Kidney (tissue), 14 donors: Measurements from ENCODE around the gene MALSU1. TPM values are rescaled to one million over a fixed set of nuclear protein-coding genes. Genes with fewer than 3 reads are reported as not detected.

Source experiments
- DNase-seq, 5 donors: peaks; one replicate each; pipeline ENCODE4 v3.0.0-alpha.2; 2013 to 2020
- FAIRE-seq: peaks from 2 replicates; lab custom pipeline; 2012; peaks lifted over from hg19 to GRCh38; lab: Jason Lieb, UNC
- H3K27ac ChIP-seq, 2 donors: one replicate each; pipeline ENCODE4 v1.7.0; 2013; ENCODE audit warnings: low read depth in 2 of 2, low read length in 2 of 2, inconsistent platforms in 1 of 2
- H3K27me3 ChIP-seq: one replicate; pipeline ENCODE4 v1.7.1; 2013; ENCODE audit warnings: low read length, inconsistent platforms; ENCODE audit not compliant: control insufficient read depth, insufficient read depth
- H3K36me3 ChIP-seq, 3 donors: one replicate each; pipeline versions ENCODE4 v1.7.0 to v1.7.1; 2013; ENCODE audit warnings: low read length in 3 of 3, control low read depth in 1 of 3, inconsistent platforms in 1 of 3; ENCODE audit not compliant: insufficient read depth in 3 of 3, control insufficient read depth in 2 of 3
- H3K4me1 ChIP-seq, 3 donors: one replicate each; pipeline versions ENCODE4 v1.7.0 to v1.7.1; 2013; ENCODE audit warnings: low read length in 3 of 3, inconsistent platforms in 1 of 3, low read depth in 1 of 3; ENCODE audit not compliant: control insufficient read depth in 2 of 3, insufficient read depth in 2 of 3
- H3K4me3 ChIP-seq, 3 donors: one replicate each; pipeline versions ENCODE4 v1.7.0 to v1.8.1; 2013; ENCODE audit warnings: low read length in 3 of 3, control low read depth in 1 of 3, inconsistent platforms in 1 of 3
- H3K9ac ChIP-seq, 3 donors: one replicate each; pipeline versions ENCODE4 v1.7.0 to v1.7.1; 2013; ENCODE audit warnings: low read length in 3 of 3, control low read depth in 1 of 3, inconsistent platforms in 1 of 3
- H3K9me3 ChIP-seq, 3 donors: one replicate each; pipeline versions ENCODE4 v1.7.0 to v1.7.1; 2013; ENCODE audit warnings: low read length in 3 of 3, control low read depth in 1 of 3, inconsistent platforms in 1 of 3; ENCODE audit not compliant: control insufficient read depth in 2 of 3, insufficient read depth in 1 of 3
- intact Hi-C: fragments of 100-400 bp; cut with DNase I; formaldehyde crosslinking; loops from one replicate; pipeline ENCODE4 v1.11.1; 2022
- polyA plus RNA-seq: library from polyadenylated mRNA; stranded (reverse); fragments of 350-450 nt; fragmentation: Illumina TruSeq; extraction: RNeasy Lipid Tissue Mini Kit (QIAGEN cat#74804); gene quantifications from one replicate; pipeline ENCODE4 v1.2.3, GENCODE V29; 2014; ENCODE audit warnings: low read depth, low replicate concordance; ENCODE audit not compliant: insufficient read depth
- total RNA-seq: library from RNA; stranded (reverse); fragmentation: NEBNext Ultra II Directional; extraction: Animal tissue kit (Norgen Biotek cat#: 25700); gene quantifications from one replicate; pipeline ENCODE4 v1.2.1, GENCODE V29; 2021
- TF ChIP-seq, protein P1 (sequence below): IDR thresholded peaks from 3 replicates; pipeline ENCODE4 v1.5.1; 2012; ENCODE audit warnings: mild to moderate bottlenecking, moderate library complexity, borderline replicate concordance; ENCODE audit not compliant: insufficient read depth; ENCODE audit errors: extremely low read depth
- donor health status: control.
- donor health status: control.
- donor health status: control.
- donor health status: control.
- donor health status: control.
- donor health status: DM: yes; HTN: yes; CAD: no.
- donor health status: Normal renal cell carcinoma (clear cell type).

The MALSU1 gene
- total and polyA plus RNA-seq, 2 donors from 2014 or later = 40.3 to 94.9 TPM

DNA sequence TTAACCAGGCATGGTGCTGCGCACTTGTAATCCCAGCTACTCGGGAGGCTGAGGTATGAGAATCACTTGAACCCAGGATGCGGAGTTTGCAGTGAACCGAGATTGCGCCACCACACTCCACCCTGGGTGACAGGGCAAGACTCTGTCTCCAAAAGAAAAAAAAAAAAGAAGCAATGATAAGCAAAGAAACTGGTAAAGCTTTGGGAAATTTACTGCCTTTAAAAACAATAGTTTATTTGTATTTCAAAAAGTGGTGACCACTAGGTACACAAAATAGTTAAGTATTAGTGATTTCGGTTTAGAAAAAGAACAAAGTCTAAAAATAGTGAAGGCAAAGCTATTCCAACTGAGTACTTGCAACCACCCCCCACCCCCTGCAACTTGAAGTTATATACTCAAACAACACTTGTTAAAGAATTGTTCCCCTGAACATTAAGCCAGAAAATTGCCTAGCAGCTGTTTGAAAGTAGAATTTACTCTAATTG lies 37.7 kb downstream of the MALSU1 start:
- no peak overlapping the region for H3K9ac ChIP-seq
- intact Hi-C loops = no loop called here
- no peak for FAIRE-seq
- H3K27ac ChIP-seq = no peak overlapping the region
- H3K9me3 ChIP-seq = no peaks in the 10 kb centered on the region
- H3K36me3 ChIP-seq = peaks cover 0 to 2% (median 0%) of the 10 kb centered on the region in 3 donors
- TF ChIP-seq, protein P1, sequence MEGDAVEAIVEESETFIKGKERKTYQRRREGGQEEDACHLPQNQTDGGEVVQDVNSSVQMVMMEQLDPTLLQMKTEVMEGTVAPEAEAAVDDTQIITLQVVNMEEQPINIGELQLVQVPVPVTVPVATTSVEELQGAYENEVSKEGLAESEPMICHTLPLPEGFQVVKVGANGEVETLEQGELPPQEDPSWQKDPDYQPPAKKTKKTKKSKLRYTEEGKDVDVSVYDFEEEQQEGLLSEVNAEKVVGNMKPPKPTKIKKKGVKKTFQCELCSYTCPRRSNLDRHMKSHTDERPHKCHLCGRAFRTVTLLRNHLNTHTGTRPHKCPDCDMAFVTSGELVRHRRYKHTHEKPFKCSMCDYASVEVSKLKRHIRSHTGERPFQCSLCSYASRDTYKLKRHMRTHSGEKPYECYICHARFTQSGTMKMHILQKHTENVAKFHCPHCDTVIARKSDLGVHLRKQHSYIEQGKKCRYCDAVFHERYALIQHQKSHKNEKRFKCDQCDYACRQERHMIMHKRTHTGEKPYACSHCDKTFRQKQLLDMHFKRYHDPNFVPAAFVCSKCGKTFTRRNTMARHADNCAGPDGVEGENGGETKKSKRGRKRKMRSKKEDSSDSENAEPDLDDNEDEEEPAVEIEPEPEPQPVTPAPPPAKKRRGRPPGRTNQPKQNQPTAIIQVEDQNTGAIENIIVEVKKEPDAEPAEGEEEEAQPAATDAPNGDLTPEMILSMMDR = no peak
- DNase-seq = no peak
- no peak overlapping the region for H3K4me3 ChIP-seq
- H3K4me1 ChIP-seq = no peaks in the 10 kb centered on the region
- no peaks in the 10 kb centered on the region for H3K27me3 ChIP-seq

DNA sequence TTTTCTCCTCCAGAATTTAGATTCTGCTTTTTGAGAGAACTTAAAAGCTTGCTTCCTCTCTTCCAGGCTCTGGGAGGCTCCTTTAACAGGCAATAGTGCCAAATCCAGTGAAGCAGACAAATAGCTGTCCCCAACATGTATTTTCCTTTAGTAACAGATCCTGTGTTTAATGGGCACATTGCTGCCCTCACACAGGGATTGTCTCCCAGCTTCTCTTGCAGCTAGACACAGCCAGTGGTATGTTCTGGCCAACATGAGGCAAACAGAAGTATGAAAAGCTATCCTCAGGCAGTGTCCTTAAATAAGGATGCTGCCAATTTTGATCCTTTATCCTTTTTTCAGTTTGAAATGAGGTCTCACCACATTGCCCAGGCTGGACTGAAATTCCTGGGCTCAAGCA lies 38.2 kb downstream of the MALSU1 start:
- TF ChIP-seq, protein P1 = no peak
- Histone ChIP-seq H3K4me3 (no peak overlapping the region), H3K4me1 (no peaks in the 10 kb centered on the region), H3K27ac (no peak overlapping the region), H3K27me3 (no peaks in the 10 kb centered on the region), H3K36me3 (peaks cover 0 to 2% (median 0%) of the 10 kb centered on the region in 3 donors), H3K9ac (no peak overlapping the region), H3K9me3 (no peaks in the 10 kb centered on the region)
- FAIRE-seq = no peak
- DNase-seq = no peak
- intact Hi-C loops = no loop called here

DNA sequence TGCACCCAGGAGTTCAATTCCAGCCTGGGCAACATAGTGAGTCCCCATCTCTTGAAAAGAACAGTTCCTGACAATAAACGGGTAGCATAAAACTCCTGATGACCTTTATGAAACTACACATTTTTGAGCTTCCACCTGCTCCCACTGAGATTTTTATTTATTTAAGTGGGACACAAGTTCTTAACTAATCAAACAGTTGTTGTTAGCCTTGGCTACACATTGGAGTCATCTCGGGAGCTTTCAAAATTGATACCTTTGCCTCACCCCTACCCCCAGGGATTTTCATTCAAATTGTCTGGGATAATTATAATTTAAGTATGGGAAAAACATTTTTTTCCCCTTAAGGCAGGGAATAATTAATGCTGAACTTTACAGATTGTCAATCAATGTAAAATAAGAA lies 39.3 kb downstream of the MALSU1 start:
- Histone ChIP-seq H3K9me3 (no peaks in the 10 kb centered on the region), H3K4me1 (no peaks in the 10 kb centered on the region), H3K36me3 (peaks cover 0 to 2% (median 0%) of the 10 kb centered on the region in 3 donors), H3K9ac (no peak overlapping the region), H3K27me3 (no peaks in the 10 kb centered on the region), H3K27ac (no peak overlapping the region), H3K4me3 (no peak overlapping the region)
- FAIRE-seq = no peak
- intact Hi-C loops = no loop called here
- DNase-seq = no peak
- TF ChIP-seq, protein P1 = no peak

DNA sequence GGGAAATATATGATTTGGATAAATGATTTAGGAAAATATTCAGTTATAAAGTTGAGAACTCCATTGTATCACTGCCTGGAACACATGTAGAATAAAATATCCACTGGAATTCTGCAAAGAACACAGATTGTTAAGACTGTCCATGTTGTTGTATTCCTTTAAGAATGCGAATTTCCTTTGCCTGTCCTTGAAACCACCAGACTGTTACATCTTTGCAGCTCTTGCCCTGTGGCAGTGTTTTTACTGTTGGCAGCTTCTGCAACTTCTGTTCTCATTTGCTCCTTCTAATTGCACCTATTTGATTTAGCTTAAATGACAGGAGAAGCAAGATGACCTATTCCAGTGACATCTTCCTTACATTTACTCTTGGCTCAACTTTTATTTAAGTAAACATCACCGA lies 39.7 kb downstream of the MALSU1 start:
- FAIRE-seq (no peak), DNase-seq (no peak)
- H3K27me3 ChIP-seq = no peaks in the 10 kb centered on the region
- intact Hi-C loops = no loop called here
- H3K9me3 ChIP-seq = no peaks in the 10 kb centered on the region
- TF ChIP-seq, protein P1 = no peak
- no peaks in the 10 kb centered on the region for H3K4me1 ChIP-seq
- H3K27ac ChIP-seq = no peak overlapping the region
- H3K36me3 ChIP-seq = peaks cover 0 to 2% (median 0%) of the 10 kb centered on the region in 3 donors
- no peak overlapping the region for H3K4me3 ChIP-seq
- H3K9ac ChIP-seq = no peak overlapping the region
